Measurements from ENCODE around the gene AHRR.
"Not testable (repeated sequence)": the region's sequence is repeated elsewhere in the genome, so short reads cannot be mapped to it uniquely, and the experiment has no call there.

Gene AHRR

DNA sequence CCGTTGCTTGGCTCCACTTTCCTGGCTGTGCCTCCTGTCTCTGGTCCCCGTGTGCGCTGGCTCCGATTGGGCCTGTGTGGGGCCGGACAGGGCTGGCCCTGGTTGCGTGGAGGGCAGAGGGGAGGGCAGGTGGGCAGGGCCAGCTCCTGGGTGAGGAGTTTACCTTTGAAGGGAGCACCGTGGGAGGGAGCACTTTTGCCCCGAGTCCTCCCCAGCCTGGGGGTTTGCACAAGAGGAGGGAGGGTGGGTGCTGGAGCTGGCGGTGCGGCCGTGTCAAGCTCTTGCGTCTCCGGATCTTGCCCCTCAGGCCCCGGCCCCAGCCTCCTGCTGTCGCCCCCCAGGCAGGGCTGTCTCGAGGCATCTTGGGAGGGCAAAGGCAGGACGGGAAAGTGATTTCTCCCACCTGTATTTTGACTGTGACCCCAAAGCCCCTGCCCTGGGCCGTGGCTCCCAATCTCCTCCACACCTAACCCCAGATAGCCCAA, 73.2 kb downstream of the AHRR start:
- no peak for FAIRE-seq

DNA sequence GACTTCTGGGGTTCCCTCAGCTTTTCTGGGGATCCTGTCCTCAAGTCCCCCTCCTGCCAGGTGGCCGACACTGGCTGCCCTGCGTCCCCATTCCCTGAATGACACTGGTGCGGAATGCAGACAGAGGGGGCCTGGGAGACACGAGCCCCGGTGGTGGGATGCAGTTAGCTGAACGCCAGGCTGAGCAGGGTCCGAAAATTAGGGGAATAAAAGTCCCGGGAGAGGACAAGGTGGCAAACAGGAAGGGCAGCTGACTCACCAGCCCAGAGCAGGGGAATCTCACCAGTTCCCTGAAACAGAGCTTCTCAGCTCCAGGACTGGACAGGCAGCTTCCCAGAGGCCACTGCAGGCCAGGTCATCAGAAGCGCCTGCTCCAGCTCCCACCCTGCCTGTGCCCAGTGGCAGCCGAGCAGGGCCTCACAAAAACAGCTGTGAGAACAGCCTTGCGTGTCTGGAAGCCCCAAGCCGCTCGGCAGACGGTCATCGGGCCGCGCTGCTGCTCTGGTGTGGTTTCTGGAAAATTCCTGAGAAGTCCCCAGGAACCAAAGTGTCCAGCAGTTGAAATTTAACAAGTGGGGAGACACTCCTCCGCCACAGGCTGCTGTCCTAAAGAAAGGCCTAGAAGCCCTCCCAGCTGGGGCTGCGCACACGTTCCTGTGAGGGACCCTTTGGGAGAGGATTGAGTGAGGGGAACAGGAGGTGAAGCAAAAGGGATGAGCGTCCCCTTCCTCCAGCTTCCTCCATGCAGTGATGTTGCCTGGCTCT, 73.8 kb downstream of the AHRR start:
- FAIRE-seq (no peak), DNase-seq (ENCODE audit: insufficient read length, low spot score) (peak; percentile 14)
- TF ChIP-seq, protein P1, sequence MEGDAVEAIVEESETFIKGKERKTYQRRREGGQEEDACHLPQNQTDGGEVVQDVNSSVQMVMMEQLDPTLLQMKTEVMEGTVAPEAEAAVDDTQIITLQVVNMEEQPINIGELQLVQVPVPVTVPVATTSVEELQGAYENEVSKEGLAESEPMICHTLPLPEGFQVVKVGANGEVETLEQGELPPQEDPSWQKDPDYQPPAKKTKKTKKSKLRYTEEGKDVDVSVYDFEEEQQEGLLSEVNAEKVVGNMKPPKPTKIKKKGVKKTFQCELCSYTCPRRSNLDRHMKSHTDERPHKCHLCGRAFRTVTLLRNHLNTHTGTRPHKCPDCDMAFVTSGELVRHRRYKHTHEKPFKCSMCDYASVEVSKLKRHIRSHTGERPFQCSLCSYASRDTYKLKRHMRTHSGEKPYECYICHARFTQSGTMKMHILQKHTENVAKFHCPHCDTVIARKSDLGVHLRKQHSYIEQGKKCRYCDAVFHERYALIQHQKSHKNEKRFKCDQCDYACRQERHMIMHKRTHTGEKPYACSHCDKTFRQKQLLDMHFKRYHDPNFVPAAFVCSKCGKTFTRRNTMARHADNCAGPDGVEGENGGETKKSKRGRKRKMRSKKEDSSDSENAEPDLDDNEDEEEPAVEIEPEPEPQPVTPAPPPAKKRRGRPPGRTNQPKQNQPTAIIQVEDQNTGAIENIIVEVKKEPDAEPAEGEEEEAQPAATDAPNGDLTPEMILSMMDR (IDR thresholded peaks at IDR 0.05; ENCODE audit: insufficient read depth, missing control alignments): no peak

More for the DNA sequence above, 73.2 kb downstream of the AHRR start:
- TF ChIP-seq, protein P1 (IDR thresholded peaks at IDR 0.05; ENCODE audit: insufficient read depth, missing control alignments): no peak
- DNase-seq (ENCODE audit: insufficient read length, low spot score): no peak

DNA sequence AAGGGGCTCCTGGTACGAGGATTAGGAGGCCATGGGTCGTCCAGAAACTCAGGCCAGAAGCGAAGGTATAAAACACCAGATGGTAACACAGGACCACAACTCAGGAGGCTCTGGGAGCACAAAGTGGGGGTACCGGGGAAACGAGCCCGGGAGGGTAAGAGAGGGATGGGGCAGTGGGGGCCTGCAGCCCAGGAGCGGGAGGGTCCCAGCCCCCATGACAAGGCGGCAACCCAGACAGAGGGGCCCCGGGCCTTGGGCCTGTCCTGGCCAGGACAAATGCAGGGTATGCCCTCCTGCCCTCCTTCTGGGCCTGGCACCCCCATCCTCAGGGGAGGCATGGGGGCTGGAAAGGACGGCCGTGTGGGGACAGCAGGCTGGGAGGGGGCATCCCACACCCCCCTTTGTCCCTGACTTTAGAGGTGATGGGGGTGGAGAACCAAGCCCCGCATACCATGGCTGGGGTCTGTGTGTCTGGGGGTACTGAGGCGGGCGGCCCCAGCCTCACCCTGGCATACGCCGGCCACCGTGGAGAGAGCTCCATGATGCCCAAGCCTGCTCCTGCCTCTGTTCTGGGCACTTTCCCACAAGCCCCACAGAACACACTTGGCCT, 74.5 kb downstream of the AHRR start:
- TF ChIP-seq, protein P1 (IDR thresholded peaks at IDR 0.05; ENCODE audit: insufficient read depth, missing control alignments): no peak
- no peak for DNase-seq (ENCODE audit: insufficient read length, low spot score)
- no peak for FAIRE-seq

DNA sequence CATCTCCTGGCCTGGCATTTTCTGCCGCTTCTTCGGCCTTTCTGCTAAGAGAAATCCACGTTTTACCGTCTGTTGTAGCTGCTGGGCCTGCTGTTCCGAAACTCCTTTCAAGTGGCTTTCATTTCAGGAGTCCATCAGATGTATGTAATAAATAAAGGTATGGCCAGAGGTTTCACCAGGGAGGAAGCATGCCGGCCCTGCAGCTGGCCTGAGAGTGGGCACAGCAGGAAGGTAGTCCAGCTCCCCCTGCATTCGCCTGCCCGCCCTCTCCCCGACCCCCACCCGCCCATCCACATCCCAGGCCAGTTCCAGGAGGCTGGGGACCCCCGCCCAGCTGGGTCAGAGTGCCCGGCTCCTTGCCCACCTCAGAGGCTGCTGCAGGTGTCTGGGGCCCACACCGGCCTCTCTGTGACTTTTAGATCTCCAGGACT, 75.0 kb downstream of the AHRR start:
- no peak for FAIRE-seq
- peak; percentile 24 for DNase-seq (ENCODE audit: insufficient read length, low spot score)
- TF ChIP-seq, protein P1 (IDR thresholded peaks at IDR 0.05; ENCODE audit: insufficient read depth, missing control alignments): no peak

DNA sequence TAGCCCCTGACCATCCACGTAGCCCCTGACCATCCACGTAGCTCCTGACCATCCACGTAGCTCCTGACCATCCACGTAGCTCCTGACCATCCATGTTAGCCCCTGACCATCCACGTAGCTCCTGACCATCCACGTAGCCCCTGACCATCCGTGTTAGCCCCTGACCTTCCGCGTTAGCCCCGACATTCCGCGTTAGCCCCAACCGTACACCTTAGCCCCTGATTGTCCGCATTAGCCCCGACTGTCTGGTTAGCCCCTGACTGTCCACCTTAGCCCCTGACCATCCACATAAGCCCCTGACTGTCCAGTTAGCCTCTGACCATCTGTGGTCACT, 76.6 kb downstream of the AHRR start:
- FAIRE-seq; DNase-seq (ENCODE audit: insufficient read length, low spot score): not testable (repeated sequence)

DNA sequence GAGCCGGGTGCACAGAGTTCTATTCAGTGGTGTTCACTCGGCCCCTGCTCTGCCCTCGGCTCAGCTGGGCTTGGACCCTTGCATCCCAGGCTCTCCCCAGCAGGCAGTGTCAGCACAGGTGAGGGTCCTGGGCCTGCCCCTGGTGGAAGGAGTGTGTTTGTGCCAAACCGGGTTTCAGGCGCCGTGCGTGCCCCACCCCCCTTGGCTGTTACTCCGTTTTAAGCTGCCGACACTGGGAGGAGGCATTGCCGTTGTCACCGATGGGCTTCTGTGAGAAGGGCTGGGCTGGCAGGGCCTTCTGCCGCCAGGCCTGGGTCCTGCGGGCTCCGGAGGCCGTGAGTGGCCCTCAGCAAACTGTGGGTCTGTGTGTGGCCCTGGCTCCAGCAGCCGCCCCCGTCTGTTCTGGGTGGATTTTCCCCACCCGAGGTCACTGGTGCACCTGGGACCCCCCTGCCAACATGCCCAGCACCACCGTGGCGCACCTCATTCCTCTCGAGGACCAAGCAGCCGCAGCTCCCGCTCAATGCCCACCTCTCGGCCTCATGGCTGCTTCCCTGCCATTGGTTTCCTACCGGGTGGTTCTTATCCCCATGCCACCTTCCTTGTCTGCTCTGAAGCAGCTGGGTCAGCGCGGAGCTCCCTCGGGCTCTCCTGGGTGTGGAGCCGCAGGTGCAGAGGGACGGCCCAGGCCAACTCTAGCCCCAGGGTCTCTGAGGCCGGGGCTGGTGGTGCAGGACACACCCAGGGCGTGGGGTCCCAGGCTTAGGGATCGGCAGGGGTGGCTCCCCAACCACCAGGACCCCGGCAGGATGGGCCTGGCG, 77.2 kb downstream of the AHRR start:
- TF ChIP-seq, protein P1 (IDR thresholded peaks at IDR 0.05; ENCODE audit: insufficient read depth, missing control alignments): no peak
- FAIRE-seq (no peak), DNase-seq (ENCODE audit: insufficient read length, low spot score) (no peak)
